Lower leg skin (tissue), 3 donors: ENCODE results near the gene CMBL.

Experiments
- CTCF ChIP-seq, 3 donors: fragments of 450-650 bp; IDR thresholded peaks; one replicate each; pipeline ENCODE4 v1.5.1; 2016; ENCODE audit warnings: antibody characterized with exemption in 3 of 3, mild to moderate bottlenecking in 3 of 3, moderate library complexity in 2 of 3
- POLR2A ChIP-seq, 2 donors: fragments of 450-650 bp; IDR thresholded peaks; one replicate each; pipeline ENCODE4 v1.6.1; 2016 to 2017; ENCODE audit warnings: antibody characterized with exemption in 2 of 2, mild to moderate bottlenecking in 1 of 2, moderate library complexity in 1 of 2

GRCh38 chr5:10286862-10287227 is 20.9 kb downstream of the CMBL start:
- TF ChIP-seq CTCF (IDR thresholded peaks at IDR 0.05) = no peak
- no peak for TF ChIP-seq POLR2A (IDR thresholded peaks at IDR 0.05)
